Measurements from ENCODE around the gene BAIAP2L1. TPM values are rescaled to one million over a fixed set of nuclear protein-coding genes. Genes with fewer than 3 reads are reported as not detected.

BAIAP2L1 gene
- total and polyA plus RNA-seq, 4 donors: 12.5 to 29.2 (median 19.9) TPM

- Histone ChIP-seq H3K36me3 (ENCODE audit: control insufficient read depth in 4 of 4, insufficient read depth in 4 of 4, low read length in 4 of 4) (peaks cover 0 to 38% (median 2%) of the 10 kb centered on the region in 4 donors), H3K9ac (ENCODE audit: insufficient read depth in 1 of 2, low read length in 2 of 2) (no peak overlapping the region), H3K4me3 (no peak overlapping the region), H3K27ac (ENCODE audit: low read depth in 1 of 2, low read length in 1 of 2) (no peak overlapping the region), H3K4me1 (ENCODE audit: control insufficient read depth in 5 of 5, insufficient read depth in 5 of 5, low read length in 5 of 5) (no peaks in the 10 kb centered on the region), H3K27me3 (ENCODE audit: control insufficient read depth in 3 of 3, insufficient read depth in 3 of 3, low read length in 2 of 3) (no peaks in the 10 kb centered on the region), H3K9me3 (ENCODE audit: control insufficient read depth in 4 of 4, insufficient read depth in 3 of 4, low read length in 3 of 4) (no peaks in the 10 kb centered on the region)
- no peak for TF ChIP-seq CTCF (IDR thresholded peaks at IDR 0.05; ENCODE audit: control extremely low read depth, extremely low read depth)
- DNase-seq: peak in 1 of 3 donors; percentile 39
- 74 to 80% methylated on average over 21 of the region's 21 CpGs for WGBS, 2 donors
- ATAC-seq (ENCODE audit: insufficient read depth, low FRiP score): no peak
Observed at GRCh38 chr7:98297626-98298286, 103.1 kb downstream of the BAIAP2L1 start.

- peaks cover 0 to 2% (median 0%) of the 10 kb centered on the region in 4 donors for H3K9me3 ChIP-seq (ENCODE audit: control insufficient read depth in 4 of 4, insufficient read depth in 3 of 4, low read length in 3 of 4)
- no peak overlapping the region for H3K9ac ChIP-seq (ENCODE audit: insufficient read depth in 1 of 2, low read length in 2 of 2)
- WGBS, 2 donors: 87 to 92% methylated on average over 12 of the region's 12 CpGs
- H3K27ac ChIP-seq (ENCODE audit: low read depth in 1 of 2, low read length in 1 of 2): no peak overlapping the region
- no peak for TF ChIP-seq CTCF (IDR thresholded peaks at IDR 0.05; ENCODE audit: control extremely low read depth, extremely low read depth)
- ATAC-seq (ENCODE audit: insufficient read depth, low FRiP score) (no peak), DNase-seq (no peak)
- H3K27me3 ChIP-seq (ENCODE audit: control insufficient read depth in 3 of 3, insufficient read depth in 3 of 3, low read length in 2 of 3): no peaks in the 10 kb centered on the region
- peaks cover 0 to 47% (median 10%) of the 10 kb centered on the region in 4 donors for H3K36me3 ChIP-seq (ENCODE audit: control insufficient read depth in 4 of 4, insufficient read depth in 4 of 4, low read length in 4 of 4)
- no peaks in the 10 kb centered on the region for H3K4me1 ChIP-seq (ENCODE audit: control insufficient read depth in 5 of 5, insufficient read depth in 5 of 5, low read length in 5 of 5)
- H3K4me3 ChIP-seq: no peak overlapping the region
Observed at GRCh38 chr7:98296833-98297232, 104.1 kb downstream of the BAIAP2L1 start.

- Histone ChIP-seq H3K4me3 (no peak overlapping the region), H3K9me3 (ENCODE audit: control insufficient read depth in 4 of 4, insufficient read depth in 3 of 4, low read length in 3 of 4) (peaks cover 0 to 2% (median 0%) of the 10 kb centered on the region in 4 donors), H3K4me1 (ENCODE audit: control insufficient read depth in 5 of 5, insufficient read depth in 5 of 5, low read length in 5 of 5) (no peaks in the 10 kb centered on the region), H3K9ac (ENCODE audit: insufficient read depth in 1 of 2, low read length in 2 of 2) (no peak overlapping the region), H3K27me3 (ENCODE audit: control insufficient read depth in 3 of 3, insufficient read depth in 3 of 3, low read length in 2 of 3) (no peaks in the 10 kb centered on the region), H3K36me3 (ENCODE audit: control insufficient read depth in 4 of 4, insufficient read depth in 4 of 4, low read length in 4 of 4) (peaks cover 0 to 50% (median 13%) of the 10 kb centered on the region in 4 donors), H3K27ac (ENCODE audit: low read depth in 1 of 2, low read length in 1 of 2) (peak overlapping the region in 1 of 2 donors; percentile 32)
- TF ChIP-seq CTCF (IDR thresholded peaks at IDR 0.05; ENCODE audit: control extremely low read depth, extremely low read depth): no peak
- DNase-seq (no peak), ATAC-seq (ENCODE audit: insufficient read depth, low FRiP score) (no peak)
- 78 to 84% methylated on average over 19 of the region's 19 CpGs for WGBS, 2 donors
Observed at GRCh38 chr7:98295467-98296192, 105.3 kb downstream of the BAIAP2L1 start.
